HT-29 (cell line): ENCODE results near the gene PRR14. TPM values are rescaled to one million over a fixed set of nuclear protein-coding genes. Genes with fewer than 3 reads are reported as not detected.
A peak's percentile ranks its signal among the peaks of the same experiment; 100 is the strongest.
"Not testable (repeated sequence)": the region's sequence is repeated elsewhere in the genome, so short reads cannot be mapped to it uniquely, and the experiment has no call there.

Experiments
- DNase-seq: peaks from one replicate; pipeline ENCODE4 v3.0.0-alpha.2; 2015; ENCODE audit warnings: low spot score
- small RNA-seq: library from RNA; depleted of rRNA; stranded (forward); fragments of <200 nt; gene quantifications from one replicate; pipeline ENCODE3, GENCODE V24; 2014
- total RNA-seq: library from RNA; depleted of rRNA; stranded (reverse); fragments of >200 nt; shearing (Covaris generic); gene quantifications from 2 replicates; pipeline ENCODE4 v1.2.3, GENCODE V29; 2014; rRNA removed

PRR14 gene
- total RNA-seq, 1 experiment from 2014 or later, result 22.9 TPM

- DNase-seq, result no peak
These were observed 41.8 kb downstream of the PRR14 start for GRCh38 chr16:30692396-30693064.

GRCh38 chr16:30694926-30695693 lies 44.4 kb downstream of the PRR14 start:
- DNase-seq, result no peak

GRCh38 chr16:30696646-30697045 lies 45.9 kb downstream of the PRR14 start:
- not testable (repeated sequence) for DNase-seq

GRCh38 chr16:30697264-30698138 lies 46.7 kb downstream of the PRR14 start:
- DNase-seq, result no peak

- peak; percentile 97 for DNase-seq
These were observed 47.5 kb downstream of the PRR14 start for GRCh38 chr16:30698139-30698815.

- DNase-seq, result peak; percentile 86
These were observed 48.3 kb downstream of the PRR14 start, which contains the start of gene SRCAP for GRCh38 chr16:30698816-30699614. SRCAP (plus strand) TSS chr16:30699171; CDS start chr16:30700825, 1,654 bp downstream.

- no peak for DNase-seq
These were observed 48.9 kb downstream of the PRR14 start for GRCh38 chr16:30699615-30700099.

GRCh38 chr16:30700491-30700890 lies 49.7 kb downstream of the PRR14 start:
- DNase-seq, result no peak

- no peak for DNase-seq
These were observed 50.2 kb downstream of the PRR14 start for GRCh38 chr16:30700971-30701370.

GRCh38 chr16:30703071-30703470 lies 52.3 kb downstream of the PRR14 start:
- not testable (repeated sequence) for DNase-seq

- no peak for DNase-seq
These were observed 53.2 kb downstream of the PRR14 start for GRCh38 chr16:30703971-30704370.

Small RNAs within 50 kb of the gene (small RNA-seq; reads per million reads assigned to genes)
- gene AC093249.1 (not detected), gene RNU6-1043P (not detected), gene RNU6-416P (not detected)

Other genes starting within 250 kb of the PRR14 start
- gene ZNF771, start 243.4 kb upstream of the PRR14 start, total RNA-seq, result 12.6 and 17.7 TPM in 2 replicates
- gene DCTPP1, start 220.9 kb upstream of the PRR14 start, total RNA-seq, result 107 and 111 TPM in 2 replicates
- gene SEPHS2, start 205.1 kb upstream of the PRR14 start, total RNA-seq, result 11.0 and 12.4 TPM in 2 replicates
- not detected in 2 replicates for gene ITGAL, start 178.2 kb upstream of the PRR14 start, total RNA-seq
- gene ZNF768, start 124.4 kb upstream of the PRR14 start, total RNA-seq, result 47.1 and 47.9 TPM in 2 replicates
- gene ZNF747, start 116.1 kb upstream of the PRR14 start, total RNA-seq, result 7.9 and 8.8 TPM in 2 replicates
- 8.3 and 9.9 TPM in 2 replicates for gene ZNF764, start 92.6 kb upstream of the PRR14 start, total RNA-seq
- 5.7 and 7.5 TPM in 2 replicates for gene ZNF688, start 79.2 kb upstream of the PRR14 start, total RNA-seq
- gene ZNF785, start 65.3 kb upstream of the PRR14 start, total RNA-seq, result 7.7 and 12.2 TPM in 2 replicates
- 4.9 and 7.7 TPM in 2 replicates for gene ZNF689, start 40.6 kb upstream of the PRR14 start, total RNA-seq
- 33.6 and 38.0 TPM in 2 replicates for gene FBRS, start 7.5 kb downstream of the PRR14 start, total RNA-seq
- gene SRCAP, start 48.2 kb downstream of the PRR14 start, total RNA-seq, result 33.2 and 46.2 TPM in 2 replicates
- gene PHKG2, start 97.5 kb downstream of the PRR14 start, total RNA-seq, result 58.3 and 69.5 TPM in 2 replicates
- 13.5 and 23.4 TPM in 2 replicates for gene CFAP119, start 111.1 kb downstream of the PRR14 start, total RNA-seq
- 99.7 and 109 TPM in 2 replicates for gene RNF40, start 111.4 kb downstream of the PRR14 start, total RNA-seq
- gene ZNF629, start 136.2 kb downstream of the PRR14 start, total RNA-seq, result 19.8 and 21.3 TPM in 2 replicates
- gene BCL7C, start 243.1 kb downstream of the PRR14 start, total RNA-seq, result 28.3 and 34.3 TPM in 2 replicates
- not detected in 2 replicates for gene CTF1, start 245.7 kb downstream of the PRR14 start, total RNA-seq